ENCODE results near the gene LILRB4.
"Not testable (repeated sequence)": the region's sequence is repeated elsewhere in the genome, so short reads cannot be mapped to it uniquely, and the experiment has no call there.

LILRB4 gene

GRCh38 chr19:54661846-54662481, 821 bp upstream of the LILRB4 start:
- Mint-ChIP-seq H3K9me3 (no peaks in the 10 kb centered on the region), H3K4me1 (ENCODE audit: low read depth) (no peaks in the 10 kb centered on the region), H3K4me3 (no peak overlapping the region), H3K36me3 (ENCODE audit: low read depth) (no peaks in the 10 kb centered on the region), H3K27ac (no peak overlapping the region), H3K27me3 (ENCODE audit: low read depth) (peaks cover 2% of the 10 kb centered on the region)
- no peak for DNase-seq (ENCODE audit: low spot score)

- Mint-ChIP-seq H3K27ac (no peak overlapping the region), H3K4me3 (no peak overlapping the region), H3K36me3 (ENCODE audit: low read depth) (no peaks in the 10 kb centered on the region), H3K27me3 (ENCODE audit: low read depth) (no peaks in the 10 kb centered on the region), H3K9me3 (peaks cover 6% of the 10 kb centered on the region), H3K4me1 (ENCODE audit: low read depth) (no peaks in the 10 kb centered on the region)
- no peak for DNase-seq (ENCODE audit: low spot score)
Observed at GRCh38 chr19:54665530-54665929, 2.7 kb downstream of the LILRB4 start.

- H3K4me1 Mint-ChIP-seq (ENCODE audit: low read depth), result no peaks in the 10 kb centered on the region
- H3K4me3 Mint-ChIP-seq, result no peak overlapping the region
- no peaks in the 10 kb centered on the region for H3K36me3 Mint-ChIP-seq (ENCODE audit: low read depth)
- DNase-seq (ENCODE audit: low spot score), result no peak
- H3K27ac Mint-ChIP-seq, result no peak overlapping the region
- H3K27me3 Mint-ChIP-seq (ENCODE audit: low read depth), result no peaks in the 10 kb centered on the region
- peaks cover 6% of the 10 kb centered on the region for H3K9me3 Mint-ChIP-seq
Observed at GRCh38 chr19:54667217-54667616, 4.4 kb downstream of the LILRB4 start.

GRCh38 chr19:54668353-54668752, 5.6 kb downstream of the LILRB4 start:
- no peak overlapping the region for H3K4me3 Mint-ChIP-seq
- H3K9me3 Mint-ChIP-seq, result peaks cover 6% of the 10 kb centered on the region
- H3K27ac Mint-ChIP-seq, result no peak overlapping the region
- H3K4me1 Mint-ChIP-seq (ENCODE audit: low read depth), result no peaks in the 10 kb centered on the region
- no peaks in the 10 kb centered on the region for H3K27me3 Mint-ChIP-seq (ENCODE audit: low read depth)
- H3K36me3 Mint-ChIP-seq (ENCODE audit: low read depth), result no peaks in the 10 kb centered on the region
- DNase-seq (ENCODE audit: low spot score), result no peak

- no peaks in the 10 kb centered on the region for H3K36me3 Mint-ChIP-seq (ENCODE audit: low read depth)
- H3K27ac Mint-ChIP-seq, result no peak overlapping the region
- H3K4me3 Mint-ChIP-seq, result no peak overlapping the region
- no peak for DNase-seq (ENCODE audit: low spot score)
- peaks cover 6% of the 10 kb centered on the region for H3K9me3 Mint-ChIP-seq
- H3K4me1 Mint-ChIP-seq (ENCODE audit: low read depth), result peaks cover 2% of the 10 kb centered on the region
- no peaks in the 10 kb centered on the region for H3K27me3 Mint-ChIP-seq (ENCODE audit: low read depth)
Observed at GRCh38 chr19:54670576-54671357, 8.0 kb downstream of the LILRB4 start.

GRCh38 chr19:54673222-54673621, 10.4 kb downstream of the LILRB4 start:
- Mint-ChIP-seq H3K27me3 (ENCODE audit: low read depth) (no peaks in the 10 kb centered on the region), H3K9me3 (peaks cover 2% of the 10 kb centered on the region), H3K36me3 (ENCODE audit: low read depth) (no peaks in the 10 kb centered on the region), H3K4me1 (ENCODE audit: low read depth) (peaks cover 2% of the 10 kb centered on the region), H3K27ac (no peak overlapping the region), H3K4me3 (no peak overlapping the region)
- DNase-seq (ENCODE audit: low spot score), result no peak

GRCh38 chr19:54674021-54674617, 11.3 kb downstream of the LILRB4 start:
- Mint-ChIP-seq H3K27me3 (ENCODE audit: low read depth) (no peaks in the 10 kb centered on the region), H3K27ac (no peak overlapping the region), H3K9me3 (no peaks in the 10 kb centered on the region), H3K4me3 (no peak overlapping the region), H3K36me3 (ENCODE audit: low read depth) (no peaks in the 10 kb centered on the region), H3K4me1 (ENCODE audit: low read depth) (peaks cover 2% of the 10 kb centered on the region)
- DNase-seq (ENCODE audit: low spot score), result no peak

GRCh38 chr19:54676210-54676834, 13.5 kb downstream of the LILRB4 start:
- not testable (repeated sequence) for H3K27me3 Mint-ChIP-seq (ENCODE audit: low read depth); H3K36me3 Mint-ChIP-seq (ENCODE audit: low read depth); H3K4me1 Mint-ChIP-seq (ENCODE audit: low read depth); H3K4me3 Mint-ChIP-seq; DNase-seq (ENCODE audit: low spot score); H3K27ac Mint-ChIP-seq; H3K9me3 Mint-ChIP-seq

- no peaks in the 10 kb centered on the region for H3K36me3 Mint-ChIP-seq (ENCODE audit: low read depth)
- no peak overlapping the region for H3K27ac Mint-ChIP-seq
- DNase-seq (ENCODE audit: low spot score), result no peak
- H3K4me3 Mint-ChIP-seq, result no peak overlapping the region
- H3K9me3 Mint-ChIP-seq, result no peaks in the 10 kb centered on the region
- H3K4me1 Mint-ChIP-seq (ENCODE audit: low read depth), result peaks cover 2% of the 10 kb centered on the region
- H3K27me3 Mint-ChIP-seq (ENCODE audit: low read depth), result no peaks in the 10 kb centered on the region
Observed at GRCh38 chr19:54677217-54677616, 14.4 kb downstream of the LILRB4 start.

- not testable (repeated sequence) for H3K27ac Mint-ChIP-seq; H3K4me1 Mint-ChIP-seq (ENCODE audit: low read depth); H3K4me3 Mint-ChIP-seq; DNase-seq (ENCODE audit: low spot score); H3K36me3 Mint-ChIP-seq (ENCODE audit: low read depth); H3K27me3 Mint-ChIP-seq (ENCODE audit: low read depth); H3K9me3 Mint-ChIP-seq
Observed at GRCh38 chr19:54681596-54681995, 18.8 kb downstream of the LILRB4 start.

GRCh38 chr19:54682306-54682856, 19.6 kb downstream of the LILRB4 start:
- no peaks in the 10 kb centered on the region for H3K4me1 Mint-ChIP-seq (ENCODE audit: low read depth)
- no peaks in the 10 kb centered on the region for H3K9me3 Mint-ChIP-seq
- no peak overlapping the region for H3K4me3 Mint-ChIP-seq
- H3K27ac Mint-ChIP-seq, result no peak overlapping the region
- no peak for DNase-seq (ENCODE audit: low spot score)
- H3K27me3 Mint-ChIP-seq (ENCODE audit: low read depth), result no peaks in the 10 kb centered on the region
- H3K36me3 Mint-ChIP-seq (ENCODE audit: low read depth), result no peaks in the 10 kb centered on the region

- H3K27ac Mint-ChIP-seq, result no peak overlapping the region
- H3K4me1 Mint-ChIP-seq (ENCODE audit: low read depth), result no peaks in the 10 kb centered on the region
- no peak for DNase-seq (ENCODE audit: low spot score)
- H3K4me3 Mint-ChIP-seq, result no peak overlapping the region
- no peaks in the 10 kb centered on the region for H3K27me3 Mint-ChIP-seq (ENCODE audit: low read depth)
- no peaks in the 10 kb centered on the region for H3K9me3 Mint-ChIP-seq
- no peaks in the 10 kb centered on the region for H3K36me3 Mint-ChIP-seq (ENCODE audit: low read depth)
Observed at GRCh38 chr19:54684527-54684926, 21.7 kb downstream of the LILRB4 start.

- H3K4me3 Mint-ChIP-seq, result no peak overlapping the region
- H3K36me3 Mint-ChIP-seq (ENCODE audit: low read depth), result no peaks in the 10 kb centered on the region
- H3K9me3 Mint-ChIP-seq, result no peaks in the 10 kb centered on the region
- no peak for DNase-seq (ENCODE audit: low spot score)
- H3K27ac Mint-ChIP-seq, result no peak overlapping the region
- no peaks in the 10 kb centered on the region for H3K4me1 Mint-ChIP-seq (ENCODE audit: low read depth)
- no peaks in the 10 kb centered on the region for H3K27me3 Mint-ChIP-seq (ENCODE audit: low read depth)
Observed at GRCh38 chr19:54691582-54692297, 29.0 kb downstream of the LILRB4 start.
